Measurements from ENCODE around the gene INTS6L.

INTS6L gene

DNA sequence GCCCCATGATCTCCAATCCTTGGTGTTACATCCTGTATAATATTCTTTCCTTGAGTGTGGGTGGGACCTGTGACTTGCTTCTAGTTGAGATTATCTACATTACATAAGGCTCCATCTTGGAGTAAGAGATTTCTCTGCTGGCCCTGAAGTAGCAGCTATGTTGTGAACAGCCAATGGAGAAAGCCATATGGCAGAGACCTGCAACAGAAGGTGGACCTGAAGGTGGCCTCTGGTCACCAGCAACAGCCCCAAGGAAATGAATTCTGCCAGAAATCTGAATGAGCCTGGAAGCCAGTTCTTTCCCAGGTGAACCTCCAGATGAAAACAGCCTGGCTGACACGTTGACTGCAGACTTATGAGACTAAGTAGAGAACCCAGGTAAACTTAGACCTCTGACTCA, 2.3 kb upstream of the INTS6L start:
- H3K27ac Mint-ChIP-seq: peak overlapping the region in 1 of 2 donors; percentile 16
- ATAC-seq: no peak
- H3K4me3 Mint-ChIP-seq: no peak overlapping the region
- DNase-seq: no peak
- H3K27me3 Mint-ChIP-seq: no peaks in the 10 kb centered on the region
- peaks cover 22% of the 10 kb centered on the region for H3K4me1 Mint-ChIP-seq
- H3K9me3 Mint-ChIP-seq: no peaks in the 10 kb centered on the region

DNA sequence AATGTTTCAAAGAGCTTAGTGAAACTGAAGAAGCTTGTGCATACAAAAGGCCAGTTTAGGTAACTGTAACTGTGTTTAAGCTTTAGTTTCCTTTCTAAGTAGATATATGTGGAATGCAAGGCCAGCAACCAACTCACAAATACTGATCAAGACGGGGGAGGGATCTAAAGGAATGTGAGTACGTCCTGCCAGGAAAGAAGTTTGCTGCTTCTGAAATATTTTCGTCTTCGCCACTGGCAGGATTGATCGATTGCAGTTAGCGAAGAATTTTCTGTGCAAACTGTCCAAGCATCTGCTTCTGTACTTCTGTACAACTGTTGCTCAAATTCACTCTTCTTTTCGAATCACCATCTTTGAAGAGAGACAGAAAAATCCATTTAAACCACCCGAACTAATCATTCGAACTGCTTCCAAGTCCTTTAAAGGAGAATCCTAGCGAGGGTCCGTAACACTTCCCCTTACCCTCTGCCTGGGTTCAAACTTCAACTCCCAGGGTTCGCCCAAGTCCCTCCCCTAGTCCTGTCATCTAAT, 373 bp upstream of the INTS6L start:
- ATAC-seq (no peak), DNase-seq (no peak)
- peak overlapping the region; percentile 98 to 100 for H3K4me3 Mint-ChIP-seq
- H3K27me3 Mint-ChIP-seq: no peaks in the 10 kb centered on the region
- H3K4me1 Mint-ChIP-seq: peaks cover 36% of the 10 kb centered on the region
- H3K27ac Mint-ChIP-seq: peak overlapping the region; percentile 98 to 99
- no peaks in the 10 kb centered on the region for H3K9me3 Mint-ChIP-seq

DNA sequence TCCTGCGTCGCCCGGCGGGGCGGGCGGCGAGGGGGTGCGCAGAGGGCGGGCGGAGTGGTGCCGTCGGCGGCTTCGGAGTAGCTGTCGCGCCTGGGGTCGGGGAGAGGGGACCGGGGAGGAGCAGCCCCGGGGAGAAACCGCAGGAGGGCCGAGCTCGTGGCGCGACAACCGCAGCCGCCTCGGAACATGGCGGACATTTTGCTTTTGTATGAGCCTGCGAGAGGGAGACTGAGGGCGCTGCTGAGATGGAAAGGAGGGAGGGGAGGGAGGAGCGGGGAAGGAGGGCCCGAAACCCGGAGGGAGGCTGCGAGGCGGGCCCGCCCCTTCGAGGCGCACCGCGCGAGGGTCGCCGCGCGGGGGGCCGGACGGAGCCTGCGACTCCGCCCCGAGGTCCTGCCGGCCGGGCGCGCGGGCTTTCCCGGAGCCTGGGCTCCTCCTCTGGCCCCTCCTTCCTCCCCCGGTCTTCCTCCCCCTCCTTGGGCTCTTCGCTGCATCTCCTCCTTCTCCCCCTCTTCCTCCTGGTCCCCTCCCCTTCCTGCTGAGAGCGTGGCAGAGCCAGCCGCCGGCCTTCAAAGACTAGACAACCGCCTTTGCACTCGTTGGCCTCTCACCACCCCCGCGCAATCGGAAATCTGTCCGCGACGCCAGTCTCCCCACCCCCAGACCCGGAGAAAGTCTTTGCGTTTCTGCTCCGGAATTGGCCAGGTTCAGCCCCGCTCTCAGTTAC, 1.1 kb downstream of the INTS6L start:
- peak; percentile 79 to 87 for DNase-seq
- peak overlapping the region; percentile 96 to 99 for H3K27ac Mint-ChIP-seq
- peak; percentile 76 for ATAC-seq
- H3K4me3 Mint-ChIP-seq: peak overlapping the region; percentile 98 to 100
- H3K4me1 Mint-ChIP-seq: peaks cover 47% of the 10 kb centered on the region
- no peaks in the 10 kb centered on the region for H3K27me3 Mint-ChIP-seq
- no peaks in the 10 kb centered on the region for H3K9me3 Mint-ChIP-seq

DNA sequence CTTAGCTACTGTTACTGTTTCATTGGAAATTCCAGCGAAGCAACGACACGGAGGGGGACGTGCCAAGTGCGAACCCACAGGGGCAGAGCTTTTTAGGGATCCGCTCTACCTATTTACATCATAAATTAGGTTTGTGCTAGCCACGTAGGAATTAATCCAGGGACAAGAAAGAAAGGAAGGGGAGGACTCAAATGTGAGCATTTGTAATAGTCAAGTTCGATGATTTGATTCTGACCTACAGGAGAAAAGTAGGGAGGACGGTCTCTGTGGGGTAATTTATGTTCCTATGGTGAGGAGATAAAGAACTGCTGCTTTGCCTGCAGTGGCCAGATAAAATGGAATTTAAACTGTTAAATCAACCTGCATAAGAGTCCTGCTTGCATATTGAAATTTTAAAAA, 1.7 kb downstream of the INTS6L start:
- H3K4me1 Mint-ChIP-seq: peaks cover 49% of the 10 kb centered on the region
- no peak for ATAC-seq
- H3K27ac Mint-ChIP-seq: peak overlapping the region; percentile 95 to 96
- H3K9me3 Mint-ChIP-seq: no peaks in the 10 kb centered on the region
- H3K4me3 Mint-ChIP-seq: peak overlapping the region; percentile 86 to 98
- no peaks in the 10 kb centered on the region for H3K27me3 Mint-ChIP-seq
- DNase-seq: no peak

DNA sequence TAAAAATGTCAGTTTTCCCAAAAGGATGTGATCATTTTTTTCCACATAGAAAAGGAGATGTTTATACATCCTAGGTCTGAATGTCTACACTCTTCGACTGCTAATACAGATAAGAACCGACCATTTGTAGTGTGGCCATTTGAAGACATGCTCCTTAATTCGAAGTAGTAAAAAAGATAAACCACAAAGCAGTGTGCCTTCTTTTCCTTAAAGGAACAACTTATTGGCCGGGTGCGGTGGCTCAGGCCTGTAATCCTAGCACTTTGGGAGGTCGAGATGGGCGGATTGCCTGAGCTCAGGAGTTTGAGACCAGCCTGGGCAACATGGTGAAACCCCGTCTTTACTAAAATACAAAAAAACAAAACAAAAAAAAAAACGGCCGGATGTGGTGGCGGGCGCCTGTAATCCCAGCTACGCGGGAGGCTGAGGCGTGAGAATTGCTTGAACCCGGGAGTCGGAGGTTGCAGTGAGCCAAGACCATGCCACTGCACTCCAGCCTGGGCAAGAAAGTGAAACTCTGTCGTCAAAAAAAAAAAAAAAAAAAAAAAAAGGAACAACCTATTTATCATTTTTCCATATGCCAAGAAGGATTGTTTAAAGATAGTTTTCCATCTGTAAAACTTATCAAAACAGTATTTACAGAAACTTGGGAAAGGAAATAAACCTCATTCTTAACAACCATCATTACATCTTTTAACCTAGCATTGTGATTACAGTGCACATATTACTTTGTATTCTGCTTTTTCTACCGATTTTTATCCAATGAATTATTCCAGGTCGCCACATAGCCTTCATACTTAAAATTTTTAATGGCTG, 2.6 kb downstream of the INTS6L start:
- Mint-ChIP-seq H3K4me3 (peak overlapping the region; percentile 86 to 98), H3K27me3 (no peaks in the 10 kb centered on the region), H3K4me1 (peaks cover 58% of the 10 kb centered on the region), H3K27ac (peak overlapping the region in 1 of 2 donors; percentile 34), H3K9me3 (no peaks in the 10 kb centered on the region)
- DNase-seq (no peak), ATAC-seq (no peak)

DNA sequence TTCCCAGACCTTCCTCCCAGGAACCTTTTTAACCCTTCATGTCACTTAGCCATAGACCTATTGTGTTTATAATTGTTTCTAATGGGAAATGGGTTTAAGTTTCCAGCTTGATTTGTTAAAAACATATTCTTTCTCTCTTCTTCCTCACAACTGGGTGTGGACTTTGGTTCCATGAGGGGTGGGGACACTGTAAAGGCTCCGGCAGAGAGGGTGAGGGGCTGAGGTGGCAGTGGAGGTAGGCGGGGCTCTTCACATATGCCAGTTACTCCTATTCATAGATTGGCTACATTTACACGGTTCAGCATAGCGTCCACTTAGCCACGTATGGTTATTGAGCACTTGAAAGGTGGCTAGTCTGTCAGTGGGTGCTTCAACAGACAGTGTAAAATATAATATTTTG, 7.8 kb downstream of the INTS6L start:
- DNase-seq: no peak
- no peak for ATAC-seq
- H3K4me3 Mint-ChIP-seq: no peak overlapping the region
- no peaks in the 10 kb centered on the region for H3K27me3 Mint-ChIP-seq
- H3K27ac Mint-ChIP-seq: no peak overlapping the region
- peaks cover 50% of the 10 kb centered on the region for H3K4me1 Mint-ChIP-seq
- H3K9me3 Mint-ChIP-seq: no peaks in the 10 kb centered on the region

DNA sequence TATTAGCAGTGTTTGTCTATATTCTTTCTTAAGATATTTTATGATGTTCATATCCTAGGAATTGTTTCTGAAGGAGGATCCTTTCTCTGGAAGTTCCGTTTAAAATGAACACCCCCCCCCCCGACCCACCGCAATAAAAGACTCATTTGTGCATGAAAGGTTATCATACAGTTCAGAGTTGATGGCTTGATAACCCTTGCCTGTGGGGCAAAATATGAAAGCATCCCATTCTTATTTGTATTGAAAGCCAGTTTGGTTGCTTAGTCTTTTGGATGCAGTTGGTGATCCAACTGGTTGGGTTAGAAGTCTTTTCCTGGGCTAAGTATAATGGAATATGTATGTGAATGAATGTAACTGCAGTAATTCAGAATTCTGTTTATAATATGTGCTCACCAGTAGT, 8.3 kb downstream of the INTS6L start:
- H3K9me3 Mint-ChIP-seq: no peaks in the 10 kb centered on the region
- peaks cover 52% of the 10 kb centered on the region for H3K4me1 Mint-ChIP-seq
- no peak overlapping the region for H3K27ac Mint-ChIP-seq
- H3K4me3 Mint-ChIP-seq: no peak overlapping the region
- ATAC-seq (no peak), DNase-seq (no peak)
- no peaks in the 10 kb centered on the region for H3K27me3 Mint-ChIP-seq

DNA sequence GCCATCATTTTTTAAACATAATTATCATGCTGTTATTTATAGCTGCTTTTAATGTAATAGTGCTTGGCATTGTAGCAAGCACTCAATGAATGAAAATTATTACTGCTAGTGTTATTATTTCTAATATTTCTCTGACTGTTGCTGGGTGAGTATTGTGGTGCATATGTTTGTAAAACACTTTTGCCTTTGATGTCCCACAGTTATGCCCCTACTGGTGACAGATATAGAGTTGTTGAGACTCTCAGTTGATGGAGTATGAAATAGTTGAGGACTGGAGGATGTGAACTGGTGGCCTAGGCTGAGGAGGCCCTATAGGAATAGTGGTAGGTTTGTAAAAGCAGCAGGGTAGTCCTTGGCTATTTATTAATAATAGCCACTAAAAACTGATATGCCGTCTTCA, 9.6 kb downstream of the INTS6L start:
- DNase-seq (no peak), ATAC-seq (no peak)
- Mint-ChIP-seq H3K9me3 (no peaks in the 10 kb centered on the region), H3K4me1 (peaks cover 50% of the 10 kb centered on the region), H3K4me3 (no peak overlapping the region), H3K27me3 (no peaks in the 10 kb centered on the region), H3K27ac (no peak overlapping the region)

DNA sequence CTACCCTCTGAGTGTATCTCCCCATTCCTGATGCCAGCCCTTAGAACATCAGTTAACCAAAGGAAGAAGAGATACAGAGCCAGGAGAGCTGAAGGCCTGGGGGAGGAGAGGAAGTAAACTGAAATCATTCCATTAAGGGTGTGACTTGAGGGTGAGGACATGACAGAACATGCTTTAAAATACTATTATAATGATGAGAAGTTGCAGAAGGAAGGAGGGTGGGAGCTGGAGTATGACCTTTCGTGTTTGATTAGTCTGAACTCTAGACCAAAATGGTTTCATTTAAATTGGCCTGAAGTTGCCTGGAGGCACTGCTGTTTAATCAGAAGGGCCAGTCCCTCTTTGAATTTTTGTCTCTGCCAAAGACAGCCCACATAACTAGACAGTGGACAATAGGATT, 11.4 kb downstream of the INTS6L start:
- H3K4me3 Mint-ChIP-seq: no peak overlapping the region
- DNase-seq (no peak), ATAC-seq (no peak)
- peaks cover 48% of the 10 kb centered on the region for H3K4me1 Mint-ChIP-seq
- H3K9me3 Mint-ChIP-seq: no peaks in the 10 kb centered on the region
- no peaks in the 10 kb centered on the region for H3K27me3 Mint-ChIP-seq
- H3K27ac Mint-ChIP-seq: peak overlapping the region in 1 of 2 donors; percentile 23

DNA sequence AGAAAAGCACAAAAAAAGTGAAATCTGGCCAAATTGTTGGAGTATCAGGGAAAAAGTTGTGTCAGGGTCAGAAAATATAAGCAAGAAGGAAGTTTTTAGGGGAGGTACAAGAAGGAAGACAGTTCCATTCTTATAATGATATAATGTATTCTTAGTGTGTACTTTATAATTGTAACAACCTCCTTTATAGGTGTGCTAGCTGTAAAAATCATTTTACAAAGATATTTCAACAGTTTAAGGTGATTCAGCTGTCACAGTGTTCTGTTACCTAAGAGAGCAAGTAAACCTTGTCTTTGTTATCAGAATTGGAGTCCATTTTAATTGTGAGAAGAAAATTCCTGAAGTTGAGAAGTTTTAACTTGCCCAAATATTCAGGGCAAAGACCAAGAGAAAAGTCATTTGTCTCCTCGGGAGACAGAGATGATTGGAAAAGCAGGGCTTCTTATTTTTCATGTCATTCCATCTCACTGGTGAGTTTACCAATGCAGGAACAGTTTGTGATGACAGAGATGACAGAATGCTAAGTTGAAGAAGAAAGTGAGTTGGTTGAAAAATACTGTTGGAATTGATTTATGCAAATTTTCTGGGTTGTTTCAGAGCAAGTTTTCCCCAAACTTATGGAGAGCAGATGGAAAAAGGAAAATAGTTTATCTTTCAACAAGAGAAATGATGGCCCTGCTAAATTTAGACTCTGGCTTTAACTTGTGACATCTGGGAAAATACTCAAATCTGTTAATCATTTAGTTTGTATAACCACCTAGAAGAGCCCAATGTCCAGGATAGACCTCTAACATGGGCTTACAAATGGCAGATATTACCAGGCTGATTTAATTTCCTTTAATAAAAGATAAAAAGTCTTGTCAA, 14.8 kb downstream of the INTS6L start:
- no peak for ATAC-seq
- DNase-seq: no peak
- no peak overlapping the region for H3K27ac Mint-ChIP-seq
- peaks cover 61% of the 10 kb centered on the region for H3K4me1 Mint-ChIP-seq
- H3K9me3 Mint-ChIP-seq: no peaks in the 10 kb centered on the region
- no peaks in the 10 kb centered on the region for H3K27me3 Mint-ChIP-seq
- no peak overlapping the region for H3K4me3 Mint-ChIP-seq

DNA sequence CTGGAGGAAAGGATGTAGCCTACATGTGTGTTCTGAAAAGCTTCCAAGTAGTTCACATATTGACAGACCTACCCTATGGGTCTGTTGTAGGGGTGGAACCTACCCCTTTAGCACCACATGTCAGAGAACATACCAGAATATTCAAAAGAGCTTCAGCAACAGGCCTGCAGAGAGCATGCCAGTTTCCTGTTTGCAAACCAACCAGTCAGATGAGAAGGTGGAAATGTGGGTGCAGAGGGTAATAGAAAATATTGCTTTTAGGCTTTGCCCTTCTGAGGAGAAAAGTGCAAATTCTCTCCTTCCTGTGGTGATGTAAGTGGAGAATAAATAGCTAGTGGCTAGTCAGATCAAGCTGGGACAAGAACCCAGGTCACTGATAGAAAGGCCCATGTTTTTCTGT, 16.4 kb downstream of the INTS6L start:
- peak; percentile 88 for ATAC-seq
- Mint-ChIP-seq H3K27me3 (no peaks in the 10 kb centered on the region), H3K9me3 (no peaks in the 10 kb centered on the region), H3K4me1 (peaks cover 51% of the 10 kb centered on the region), H3K4me3 (peak overlapping the region; percentile 5 to 48), H3K27ac (no peak overlapping the region)
- no peak for DNase-seq

DNA sequence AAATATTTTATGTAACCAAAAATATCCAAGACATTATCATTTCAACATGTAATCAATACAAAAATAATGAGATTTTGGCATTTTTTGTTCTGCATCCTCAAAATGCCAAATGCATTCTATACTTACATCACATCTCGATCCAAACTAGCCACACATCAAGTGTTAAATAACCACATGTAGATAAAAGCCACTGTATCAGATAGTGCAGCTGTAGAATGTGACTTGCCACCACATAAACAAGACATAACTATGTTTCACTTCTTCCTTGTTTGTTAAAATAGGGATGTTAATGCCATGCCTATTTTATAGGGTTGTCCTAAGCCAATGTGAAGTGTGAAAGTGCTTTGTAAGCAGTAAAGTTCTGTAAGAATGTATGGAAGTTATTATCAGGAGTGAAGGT, 20.9 kb downstream of the INTS6L start:
- Mint-ChIP-seq H3K9me3 (no peaks in the 10 kb centered on the region), H3K4me1 (peaks cover 43% of the 10 kb centered on the region), H3K27ac (no peak overlapping the region), H3K4me3 (no peak overlapping the region), H3K27me3 (no peaks in the 10 kb centered on the region)
- DNase-seq: no peak
- ATAC-seq: no peak

DNA sequence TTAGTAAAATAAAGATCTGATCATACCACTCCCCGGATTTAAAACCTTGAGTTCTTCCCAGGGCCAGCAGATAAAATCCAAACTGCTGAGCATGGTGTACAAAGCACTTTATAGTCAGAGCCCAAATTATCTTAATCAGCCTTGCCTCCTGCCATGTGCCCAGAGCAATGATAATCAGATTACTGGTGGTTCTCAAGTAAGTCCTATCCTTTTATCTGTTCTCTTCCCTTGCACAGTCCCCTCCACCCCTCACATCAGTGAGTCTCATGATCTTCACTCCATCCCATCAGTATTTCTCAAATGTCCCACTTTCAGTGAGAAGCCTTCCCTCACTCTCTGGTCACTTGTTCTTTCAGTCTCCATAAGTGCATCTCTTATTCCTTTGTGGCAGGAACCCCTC, 22.7 kb downstream of the INTS6L start:
- no peaks in the 10 kb centered on the region for H3K27me3 Mint-ChIP-seq
- DNase-seq: no peak
- peak overlapping the region; percentile 5 to 42 for H3K27ac Mint-ChIP-seq
- peaks cover 29% of the 10 kb centered on the region for H3K4me1 Mint-ChIP-seq
- no peak for ATAC-seq
- H3K9me3 Mint-ChIP-seq: no peaks in the 10 kb centered on the region
- H3K4me3 Mint-ChIP-seq: no peak overlapping the region

DNA sequence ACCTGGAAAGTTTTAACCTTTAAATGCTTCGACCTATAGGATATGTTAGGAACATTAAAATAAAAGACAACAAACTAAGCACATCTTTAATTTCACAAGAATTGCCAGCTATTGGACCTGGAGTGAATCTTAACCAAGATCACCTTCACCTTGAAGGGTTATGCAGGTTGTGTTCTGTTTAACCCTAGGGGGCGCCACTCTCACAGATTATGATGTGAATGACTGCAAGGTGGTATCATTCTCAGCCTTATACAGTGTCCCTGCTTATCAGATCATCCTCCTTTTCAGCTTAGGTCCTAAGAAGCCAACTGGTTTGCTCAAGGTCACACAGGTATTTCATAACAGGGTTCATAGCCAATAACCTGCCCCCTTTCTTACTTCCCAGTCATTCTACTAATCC, 23.5 kb downstream of the INTS6L start:
- Mint-ChIP-seq H3K4me3 (no peak overlapping the region), H3K27me3 (no peaks in the 10 kb centered on the region), H3K27ac (no peak overlapping the region), H3K9me3 (no peaks in the 10 kb centered on the region), H3K4me1 (peaks cover 22% of the 10 kb centered on the region)
- peak; percentile 48 for ATAC-seq
- DNase-seq: peak; percentile 19 to 24

DNA sequence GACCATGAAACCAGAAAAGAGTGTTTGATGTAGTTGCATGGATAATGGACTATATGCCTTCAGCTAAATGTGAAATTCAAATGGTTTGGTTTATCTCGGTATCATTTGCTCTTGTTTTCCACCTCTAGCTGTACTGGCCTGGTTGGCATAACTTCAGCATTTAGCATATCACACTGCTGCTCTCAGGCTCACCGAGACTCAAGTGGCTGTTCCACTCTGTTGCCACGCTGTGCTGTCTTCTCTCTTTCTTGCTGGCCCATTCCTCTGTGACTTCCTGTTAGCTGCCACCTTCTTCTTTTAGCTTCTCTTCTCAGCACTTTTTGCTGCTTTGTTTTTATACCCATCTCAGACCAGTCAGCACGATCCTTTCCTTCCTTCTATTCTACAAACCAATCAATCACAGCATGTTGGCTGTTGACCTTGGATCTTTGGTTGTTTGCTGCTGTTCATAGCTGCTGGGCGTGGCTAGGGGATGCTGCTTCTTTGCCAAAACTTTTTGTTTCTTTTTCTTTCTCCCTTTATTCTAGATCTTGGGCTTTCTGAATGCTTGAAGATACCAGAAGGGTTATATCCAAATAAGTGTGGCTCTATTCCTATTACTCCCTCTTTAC, 24.0 kb downstream of the INTS6L start:
- peak overlapping the region in 1 of 2 donors; percentile 20 for H3K27ac Mint-ChIP-seq
- no peak overlapping the region for H3K4me3 Mint-ChIP-seq
- no peak for ATAC-seq
- H3K27me3 Mint-ChIP-seq: no peaks in the 10 kb centered on the region
- peaks cover 16% of the 10 kb centered on the region for H3K4me1 Mint-ChIP-seq
- DNase-seq: no peak
- no peaks in the 10 kb centered on the region for H3K9me3 Mint-ChIP-seq

Data from stimulated activated naive CD8-positive, alpha-beta T cell treated with anti-CD3 and anti-CD28 coated beads, Interleukin-15, amount 100 ng/mL, for 72 hours (primary cell).